SK-N-SH treated with all-trans-retinoic acid at 6 μM for 48 hours (cell line): Measurements from ENCODE around the gene LRGUK.

Source experiments
- ATAC-seq: fragments of 200-7000 bp; cut with Tn5 transposase; 3 replicates; pipeline ENCODE4 v1.9.1; 2020; ENCODE audit warnings: mild to moderate bottlenecking, moderate library complexity
- ARNTL ChIP-seq: fragments of 450-650 bp; formaldehyde crosslinking; IDR thresholded peaks from 2 replicates; pipeline ENCODE4 v1.5.0; 2020; ENCODE audit warnings: low read depth, mild to moderate bottlenecking, moderate library complexity, borderline replicate concordance
- CREB5 ChIP-seq: fragments of 250-450 bp; sonication (Bioruptor Pico); IDR thresholded peaks from 2 replicates; pipeline ENCODE4 v1.5.1; 2020; ENCODE audit warnings: low read depth, mild to moderate bottlenecking, moderate library complexity
- CSRNP3 ChIP-seq: fragments of 250-450 bp; sonication (Bioruptor Pico); IDR thresholded peaks from 2 replicates; pipeline ENCODE4 v1.5.1; 2021; ENCODE audit warnings: mild to moderate bottlenecking, moderate library complexity
- ESRRG ChIP-seq: fragments of 250-450 bp; sonication (Bioruptor Pico); IDR thresholded peaks from 2 replicates; pipeline ENCODE4 v1.6.1; 2021; ENCODE audit warnings: mild to moderate bottlenecking
- POU6F1 ChIP-seq: fragments of 250-450 bp; sonication (Bioruptor Pico); IDR thresholded peaks from 2 replicates; pipeline ENCODE4 v1.8.0; 2021; ENCODE audit warnings: low read depth, mild to moderate bottlenecking, moderate library complexity, borderline replicate concordance
- PPARA ChIP-seq: fragments of 250-450 bp; sonication (Bioruptor Pico); IDR thresholded peaks from 2 replicates; pipeline ENCODE4 v1.5.0; 2020; ENCODE audit warnings: mild to moderate bottlenecking, borderline replicate concordance
- RARB ChIP-seq: fragments of 250-450 bp; sonication (Bioruptor Pico); IDR thresholded peaks from 2 replicates; pipeline ENCODE4 v1.8.0; 2021; ENCODE audit warnings: mild to moderate bottlenecking, moderate library complexity
- SNAI2 ChIP-seq: fragments of 250-450 bp; sonication (Bioruptor Pico); IDR thresholded peaks from 2 replicates; pipeline ENCODE4 v1.5.0; 2020; ENCODE audit warnings: mild to moderate bottlenecking, moderate library complexity
- TOX ChIP-seq: fragments of 250-450 bp; sonication (Bioruptor Pico); IDR thresholded peaks from 2 replicates; pipeline ENCODE4 v1.8.0; 2021; ENCODE audit warnings: mild to moderate bottlenecking, moderate library complexity, borderline replicate concordance
- TSHZ2 ChIP-seq: fragments of 250-450 bp; sonication (Bioruptor Pico); IDR thresholded peaks from 2 replicates; pipeline ENCODE4 v1.5.0; 2020; ENCODE audit warnings: mild to moderate bottlenecking, moderate library complexity
- ZC3H10 ChIP-seq: fragments of 250-450 bp; sonication (Bioruptor Pico); IDR thresholded peaks from 2 replicates; pipeline ENCODE4 v1.5.1; 2021; ENCODE audit warnings: mild to moderate bottlenecking, moderate library complexity
- ZFP3 ChIP-seq: fragments of 250-450 bp; sonication (Bioruptor Pico); IDR thresholded peaks from 2 replicates; pipeline ENCODE4 v1.5.0; 2020; ENCODE audit warnings: mild to moderate bottlenecking, moderate library complexity
- ZFP30 ChIP-seq: fragments of 450-650 bp; formaldehyde crosslinking; IDR thresholded peaks from 2 replicates; pipeline ENCODE4 v1.5.0; 2022; ENCODE audit warnings: mild to moderate bottlenecking, moderate library complexity
- ZNF565 ChIP-seq: fragments of 450-650 bp; formaldehyde crosslinking; conservative IDR thresholded peaks from 2 replicates; pipeline ENCODE4 v1.5.0; 2020; ENCODE audit warnings: low read depth, mild to moderate bottlenecking, moderate library complexity
- ZNF70 ChIP-seq: fragments of 450-650 bp; formaldehyde crosslinking; IDR thresholded peaks from 2 replicates; pipeline ENCODE4 v1.5.0; 2020; ENCODE audit warnings: mild to moderate bottlenecking, moderate library complexity
- ZNF8 ChIP-seq: fragments of 450-650 bp; formaldehyde crosslinking; IDR thresholded peaks from 2 replicates; pipeline ENCODE4 v1.5.0; 2020; ENCODE audit warnings: mild to moderate bottlenecking, moderate library complexity

The LRGUK gene

GRCh38 chr7:134182078-134182477, 54.9 kb downstream of the LRGUK start:
- TF ChIP-seq SNAI2 (CRISPR knock-in tag) (no peak), TOX (CRISPR knock-in tag) (no peak), ZNF565 (CRISPR knock-in tag) (no peak), ZNF8 (CRISPR knock-in tag) (no peak), PPARA (CRISPR knock-in tag) (no peak), ESRRG (CRISPR knock-in tag) (no peak), ARNTL (CRISPR knock-in tag) (no peak)
- no peak for ATAC-seq

GRCh38 chr7:134184767-134185166, 57.6 kb downstream of the LRGUK start:
- ATAC-seq, result 0 out of 3 replicates have a peak, but pooled peaks have one; percentile 31
- TF ChIP-seq CREB5 (CRISPR knock-in tag), result no peak
- TF ChIP-seq TSHZ2 (CRISPR knock-in tag), result no peak
- TF ChIP-seq ZNF565 (CRISPR knock-in tag), result no peak
- TF ChIP-seq ESRRG (CRISPR knock-in tag), result no peak
- TF ChIP-seq ARNTL (CRISPR knock-in tag), result no peak
- TF ChIP-seq ZNF70 (CRISPR knock-in tag), result no peak
- TF ChIP-seq ZC3H10 (CRISPR knock-in tag), result no peak
- no peak for TF ChIP-seq CSRNP3 (CRISPR knock-in tag)

- TF ChIP-seq RARB (no peak), TSHZ2 (CRISPR knock-in tag) (no peak), ZNF70 (CRISPR knock-in tag) (no peak), PPARA (CRISPR knock-in tag) (no peak), ZFP3 (no peak), POU6F1 (no peak), ZFP30 (CRISPR knock-in tag) (no peak), CREB5 (CRISPR knock-in tag) (no peak), ZNF8 (CRISPR knock-in tag) (no peak), TOX (CRISPR knock-in tag) (no peak)
- ATAC-seq, result no peak
Measured at GRCh38 chr7:134186027-134186426, 58.9 kb downstream of the LRGUK start.
